ENCODE measurements around the gene MAN1A1.

Gene MAN1A1

DNA sequence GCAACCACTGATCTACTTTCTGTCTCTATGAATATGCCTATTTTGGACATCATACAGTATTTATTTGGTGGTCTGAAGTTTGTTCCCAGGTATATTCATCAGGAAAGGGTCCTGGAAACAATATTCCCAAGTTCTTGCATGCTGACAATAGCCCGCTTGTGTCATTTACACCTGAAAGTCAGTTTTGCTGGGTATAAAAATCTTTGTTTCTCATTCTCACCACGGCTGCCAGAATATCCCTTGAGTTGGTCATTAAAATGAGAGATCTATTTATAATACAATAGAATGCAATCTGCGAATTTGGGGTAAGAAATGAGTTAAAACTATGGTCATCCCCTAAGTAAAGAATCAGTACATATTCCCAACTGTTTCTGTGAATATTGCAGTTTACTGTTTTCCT lies 79.0 kb downstream of the MAN1A1 start:
- no peak for DNase-seq (ENCODE audit: low read depth in 2 of 2)

GRCh38 chr6:119269266-119270103 lies 80.1 kb downstream of the MAN1A1 start:
- DNase-seq (ENCODE audit: low read depth in 2 of 2): no peak

- no peak for DNase-seq (ENCODE audit: low read depth in 2 of 2)
Measured at GRCh38 chr6:119267126-119267905, 82.2 kb downstream of the MAN1A1 start.

- DNase-seq (ENCODE audit: low read depth in 2 of 2): no peak
Measured at GRCh38 chr6:119264854-119265397, 84.6 kb downstream of the MAN1A1 start.

DNA sequence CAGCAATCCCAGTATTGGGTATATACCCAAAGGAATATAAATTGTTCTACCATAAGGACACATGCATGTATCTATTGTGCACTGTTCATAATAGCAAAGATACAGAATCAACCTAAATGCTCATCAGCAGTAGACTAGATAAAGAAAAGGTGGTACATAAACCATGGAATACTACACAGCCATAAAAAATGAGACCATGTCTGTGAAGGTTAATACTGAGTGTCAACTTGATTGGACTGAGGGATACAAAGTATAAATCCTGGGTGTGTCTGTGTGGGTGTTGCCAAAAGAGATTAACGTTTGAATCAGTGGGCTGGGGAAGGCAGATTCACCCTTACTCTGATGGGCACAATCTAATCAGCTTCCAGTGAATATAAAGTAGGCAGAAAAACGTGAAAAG lies 86.9 kb downstream of the MAN1A1 start:
- no peak for DNase-seq (ENCODE audit: low read depth in 2 of 2)

- DNase-seq (ENCODE audit: low read depth in 2 of 2): no peak
Measured at GRCh38 chr6:119261944-119262284, 87.6 kb downstream of the MAN1A1 start.

- DNase-seq (ENCODE audit: low read depth in 2 of 2): no peak
Measured at GRCh38 chr6:119259027-119259426, 90.5 kb downstream of the MAN1A1 start.

- DNase-seq (ENCODE audit: low read depth in 2 of 2): no peak
Measured at GRCh38 chr6:119257726-119258125, 91.8 kb downstream of the MAN1A1 start.

DNA sequence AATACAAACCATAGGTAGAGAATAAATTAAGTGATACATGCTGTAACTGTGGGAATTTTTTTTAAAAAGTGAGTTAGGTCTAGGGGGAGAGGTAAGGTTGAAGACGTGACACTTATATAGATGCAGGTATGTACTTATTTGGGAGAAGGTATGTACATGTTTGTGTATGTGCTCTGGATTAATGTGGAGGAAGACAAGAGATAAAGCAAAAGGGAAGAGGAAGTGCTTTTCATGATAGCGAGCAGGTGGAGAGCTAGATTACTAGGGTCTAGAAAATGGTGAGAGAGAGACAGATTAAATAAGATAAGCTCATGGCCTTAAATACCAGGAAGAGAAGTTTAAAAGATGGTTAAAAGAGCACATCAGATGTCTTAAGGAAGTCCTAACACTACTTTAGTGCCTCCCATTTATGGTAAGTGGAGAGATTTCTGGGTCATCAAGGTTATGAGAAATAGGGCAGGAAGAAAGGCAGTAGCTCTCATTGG lies 92.5 kb downstream of the MAN1A1 start:
- no peak for DNase-seq (ENCODE audit: low read depth in 2 of 2)

GRCh38 chr6:119256392-119256791 lies 93.2 kb downstream of the MAN1A1 start:
- DNase-seq (ENCODE audit: low read depth in 2 of 2): no peak

DNA sequence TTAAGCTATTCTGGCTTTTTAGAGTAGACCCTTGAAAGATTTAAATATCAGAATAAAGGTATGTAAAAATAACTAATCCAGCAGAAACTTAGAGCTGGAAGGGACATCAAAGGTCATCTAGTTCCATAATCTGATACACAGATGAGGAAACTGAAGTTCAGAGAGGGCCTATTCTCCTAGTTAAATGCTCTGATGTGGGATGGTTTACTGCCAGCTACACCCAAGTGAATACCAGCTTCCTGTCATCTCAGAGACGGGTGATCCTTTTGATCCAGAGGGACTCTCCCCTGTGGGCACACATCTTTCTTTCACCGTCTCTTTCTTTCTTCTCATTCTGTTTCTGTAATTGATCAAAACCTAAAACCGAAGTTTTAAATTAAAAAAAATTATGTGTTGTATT lies 94.1 kb downstream of the MAN1A1 start:
- DNase-seq (ENCODE audit: low read depth in 2 of 2): no peak

DNA sequence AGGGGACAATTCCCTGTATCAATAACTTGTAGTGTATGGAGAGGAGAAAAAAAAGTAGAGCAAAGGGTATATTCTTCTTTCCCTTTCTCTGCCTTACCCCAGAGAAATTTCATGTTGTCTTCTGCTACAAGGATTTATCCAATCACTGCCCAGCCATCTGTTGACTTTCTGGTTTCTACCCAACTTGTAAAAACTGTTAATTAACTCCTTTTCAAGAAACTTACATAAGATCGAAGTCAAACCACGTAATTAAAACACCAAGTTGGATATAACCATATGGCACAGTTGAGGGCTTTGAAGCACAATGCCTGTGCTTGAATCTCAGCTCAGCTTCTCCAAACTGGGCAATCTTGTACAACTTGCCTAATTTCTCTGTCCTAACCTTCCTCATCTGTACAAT lies 99.5 kb downstream of the MAN1A1 start:
- no peak for DNase-seq (ENCODE audit: low read depth in 2 of 2)

DNA sequence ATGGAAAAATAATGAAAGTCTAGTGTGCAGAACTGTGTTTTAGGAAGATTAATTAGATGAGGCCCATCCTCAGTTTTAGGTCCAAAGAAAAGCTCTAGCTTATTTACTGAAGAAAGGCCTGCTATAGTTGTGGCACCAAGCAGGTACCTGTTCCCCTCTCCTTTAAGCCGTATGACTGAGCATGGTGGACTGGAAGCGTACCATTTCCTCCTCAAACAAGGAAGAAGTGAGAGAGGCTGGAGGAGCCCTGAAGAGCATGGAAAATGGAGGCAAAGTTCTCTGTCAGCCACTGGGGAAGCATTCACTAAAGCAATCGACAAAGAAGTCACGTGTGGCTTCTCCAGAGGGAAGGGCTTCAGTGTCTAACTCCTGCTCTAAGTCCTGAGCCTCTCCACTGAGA lies 100.2 kb downstream of the MAN1A1 start:
- no peak for DNase-seq (ENCODE audit: low read depth in 2 of 2)

DNA sequence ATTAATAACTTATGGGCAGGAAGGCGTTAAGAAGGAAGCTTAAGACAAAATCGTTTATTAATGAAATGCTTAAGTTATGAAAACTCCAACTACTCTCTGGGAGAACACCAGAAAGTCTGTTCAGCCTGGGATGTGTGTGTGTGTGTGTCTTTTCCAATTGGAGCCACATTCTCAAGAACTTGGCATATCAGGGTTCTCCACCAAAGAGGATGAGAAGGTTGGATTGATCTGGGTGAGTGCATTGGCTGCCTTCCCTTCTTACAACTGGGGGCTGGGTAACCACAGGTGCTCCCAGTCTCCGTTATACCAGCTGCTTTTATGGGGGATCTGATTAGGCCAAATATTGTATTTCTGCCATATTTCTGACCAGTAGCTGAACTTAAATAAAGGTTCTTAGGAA lies 102.1 kb downstream of the MAN1A1 start:
- no peak for DNase-seq (ENCODE audit: low read depth in 2 of 2)

GRCh38 chr6:119243657-119244056 lies 105.9 kb downstream of the MAN1A1 start:
- DNase-seq (ENCODE audit: low read depth in 2 of 2): no peak

DNA sequence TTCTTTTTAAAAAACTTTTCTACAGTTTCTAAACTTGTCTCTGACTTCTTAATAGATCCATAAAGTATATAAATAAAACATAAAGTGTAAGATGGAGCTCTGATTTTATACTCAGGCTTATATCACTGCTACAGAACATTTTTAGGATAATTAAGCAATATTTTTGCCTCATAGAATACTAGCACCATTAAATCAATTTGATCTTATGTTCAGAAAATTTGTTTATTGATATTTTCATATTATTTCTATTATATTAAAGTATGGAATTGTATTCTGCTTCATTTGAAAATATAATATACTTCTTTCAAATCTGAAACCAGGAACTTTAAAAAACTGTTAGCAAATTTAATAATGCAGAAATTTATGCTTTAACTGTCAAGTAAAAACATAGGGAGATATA lies 106.5 kb downstream of the MAN1A1 start:
- no peak for DNase-seq (ENCODE audit: low read depth in 2 of 2)

DNA sequence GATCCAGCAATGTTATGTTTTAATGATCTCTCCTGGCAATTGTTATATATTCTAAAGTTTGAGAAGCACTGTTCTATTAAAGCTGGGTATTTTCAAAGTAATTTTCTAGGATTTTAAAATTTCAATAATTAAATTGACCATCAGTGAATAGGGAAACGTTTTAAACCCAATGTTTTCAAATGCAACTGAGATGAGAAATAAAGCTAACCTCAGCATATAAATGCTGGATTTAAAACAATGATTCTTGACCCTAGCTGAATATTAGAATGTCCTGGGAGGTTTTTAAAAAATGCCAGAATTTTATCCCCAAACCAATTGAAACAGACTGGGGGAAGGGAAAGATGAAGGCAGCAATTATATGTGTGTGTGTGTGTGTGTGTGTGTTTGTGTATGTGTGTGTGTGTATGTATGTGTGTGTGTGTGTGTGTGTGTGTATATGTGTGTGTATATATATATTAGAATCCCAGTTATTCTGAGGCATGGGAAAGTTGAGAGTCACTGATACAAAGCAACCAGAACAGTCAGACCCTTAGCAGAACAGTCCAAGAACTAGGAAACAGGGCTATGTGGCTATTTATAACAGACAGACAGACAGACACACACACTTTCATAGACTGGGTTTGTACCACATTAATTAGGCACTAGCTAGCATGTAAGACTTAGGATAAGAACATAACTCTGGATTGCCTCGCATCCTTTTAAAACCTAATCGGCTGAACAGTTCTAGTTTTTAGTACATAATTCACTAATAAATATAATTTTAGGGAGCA lies 107.8 kb downstream of the MAN1A1 start:
- DNase-seq (ENCODE audit: low read depth in 2 of 2): no peak

DNA sequence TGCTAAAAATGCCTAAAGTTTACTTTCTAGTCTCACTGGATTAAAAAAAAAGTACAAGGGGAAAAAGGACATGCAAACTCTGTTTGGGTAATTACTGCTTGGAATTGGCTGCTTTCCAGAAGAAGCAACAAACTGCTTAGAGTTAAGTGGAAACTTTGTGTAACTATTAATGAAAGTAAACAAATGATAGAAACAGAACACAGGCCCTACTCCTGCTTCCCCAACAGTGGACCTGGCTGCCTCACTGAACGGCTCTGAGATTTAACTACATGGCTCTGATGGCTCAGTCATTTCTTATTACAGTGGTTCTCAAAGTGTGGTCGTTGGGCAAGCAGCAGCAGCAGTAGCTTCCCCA lies 108.5 kb downstream of the MAN1A1 start:
- no peak for DNase-seq (ENCODE audit: low read depth in 2 of 2)

DNA sequence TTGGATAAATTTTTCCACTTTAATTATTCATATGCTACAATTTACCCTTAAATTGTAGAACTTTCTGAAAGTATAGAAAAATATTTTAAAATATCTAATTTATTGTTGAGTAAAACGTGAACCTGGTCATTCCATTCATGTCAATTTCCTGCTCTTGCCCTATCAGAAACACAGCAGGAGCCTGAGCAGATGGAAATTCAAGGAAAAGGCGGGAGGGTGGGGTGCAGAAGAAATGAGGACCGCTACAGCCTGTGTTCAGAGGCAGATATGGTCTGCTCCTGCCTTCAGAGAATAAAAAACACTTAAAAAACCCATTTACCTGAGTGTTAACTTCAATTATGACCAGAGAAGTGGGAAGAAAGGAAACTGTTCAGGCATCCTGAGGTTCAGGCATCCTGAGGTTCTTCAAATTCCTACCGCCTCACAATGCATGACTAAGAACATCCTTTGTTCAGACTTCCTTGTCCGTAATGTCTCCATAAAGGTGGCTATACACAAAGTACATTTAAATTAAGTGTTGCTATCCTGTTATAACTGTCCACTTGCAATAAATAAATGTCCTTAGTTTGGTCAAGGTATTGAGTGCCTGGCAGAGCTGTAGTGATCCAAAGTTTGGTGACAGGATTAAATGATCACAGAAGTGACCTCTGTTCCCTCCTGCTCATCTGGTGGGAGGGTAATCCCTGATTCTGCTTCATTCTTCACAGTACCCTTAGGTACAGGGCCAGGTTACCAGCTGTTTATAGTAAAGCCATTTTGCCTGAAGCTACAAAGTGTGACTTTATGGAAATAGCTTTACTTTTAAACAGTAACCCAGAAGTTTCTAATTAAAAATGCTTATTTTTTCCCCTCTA lies 109.1 kb downstream of the MAN1A1 start:
- no peak for DNase-seq (ENCODE audit: low read depth in 2 of 2)

GRCh38 chr6:119237177-119237715 lies 112.3 kb downstream of the MAN1A1 start:
- no peak for DNase-seq (ENCODE audit: low read depth in 2 of 2)

DNA sequence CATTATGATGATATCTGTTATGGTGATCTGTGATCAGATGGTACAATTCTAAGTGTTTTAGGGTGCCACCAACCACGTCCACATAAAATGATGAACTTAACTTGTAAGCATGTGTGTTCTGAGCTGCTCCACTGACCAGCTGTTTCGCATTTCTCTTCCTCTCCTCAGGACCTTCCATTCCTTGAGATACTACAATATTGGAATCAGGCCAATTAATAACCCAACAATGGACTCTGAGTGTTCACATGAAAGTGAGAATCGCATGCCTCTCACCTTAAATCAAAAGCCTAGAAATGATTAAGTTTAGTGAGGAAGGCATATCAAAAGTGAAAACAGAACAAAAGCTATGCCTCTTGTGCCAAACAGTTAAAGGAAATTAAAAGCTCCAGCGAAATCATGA lies 114.6 kb downstream of the MAN1A1 start:
- DNase-seq (ENCODE audit: low read depth in 2 of 2): no peak
